Activated CD4-positive, alpha-beta T cell treated with anti-CD3 and anti-CD28 coated beads, Interleukin-10, Interleukin-2, amounts not matched to agents 100 ng/mL and 50 ng/mL, durations not matched to agents 16 hours and 8 hours (primary cell): ENCODE data around the gene ZNF365.
A peak's percentile ranks its signal among the peaks of the same experiment; 100 is the strongest.
"Not testable (repeated sequence)": the region's sequence is repeated elsewhere in the genome, so short reads cannot be mapped to it uniquely, and the experiment has no call there.

ENCODE experiments used
- DNase-seq: peaks from one replicate; pipeline ENCODE4 v3.0.0-alpha.2; 2020

The ZNF365 gene

GRCh38 chr10:62373995-62374861 lies at the start of gene ZNF365:
Gene ZNF365 (plus strand): TSS chr10:62374369. CDS start chr10:62376194, 1,825 bp downstream.
- DNase-seq: peak; percentile 41

DNA sequence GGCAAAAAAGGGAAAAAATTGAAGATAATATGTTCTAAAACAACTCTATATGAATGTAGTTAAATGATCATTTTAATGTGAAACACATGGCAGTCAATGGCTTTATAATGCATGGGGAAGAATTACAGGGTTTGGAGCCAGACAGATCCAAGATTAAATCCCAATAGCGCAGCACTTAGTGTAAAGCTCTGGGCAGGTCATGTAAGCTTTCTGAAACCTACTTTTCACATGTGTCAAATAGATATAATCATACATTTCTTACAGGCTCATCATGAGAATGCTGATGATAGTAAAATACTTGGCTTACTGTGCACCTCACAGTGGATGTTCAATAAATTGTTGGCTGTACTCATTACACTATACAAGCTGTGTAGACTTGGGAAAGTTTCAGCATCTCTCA lies 48.0 kb upstream of the ZNF365 start:
- DNase-seq: no peak

GRCh38 chr10:62327885-62328284 lies 46.3 kb upstream of the ZNF365 start:
- DNase-seq: no peak

GRCh38 chr10:62330213-62330612 lies 44.0 kb upstream of the ZNF365 start:
- no peak for DNase-seq

GRCh38 chr10:62332406-62332805 lies 41.8 kb upstream of the ZNF365 start:
- DNase-seq: no peak

- DNase-seq: no peak
These were observed 40.9 kb upstream of the ZNF365 start for GRCh38 chr10:62333135-62333889.

DNA sequence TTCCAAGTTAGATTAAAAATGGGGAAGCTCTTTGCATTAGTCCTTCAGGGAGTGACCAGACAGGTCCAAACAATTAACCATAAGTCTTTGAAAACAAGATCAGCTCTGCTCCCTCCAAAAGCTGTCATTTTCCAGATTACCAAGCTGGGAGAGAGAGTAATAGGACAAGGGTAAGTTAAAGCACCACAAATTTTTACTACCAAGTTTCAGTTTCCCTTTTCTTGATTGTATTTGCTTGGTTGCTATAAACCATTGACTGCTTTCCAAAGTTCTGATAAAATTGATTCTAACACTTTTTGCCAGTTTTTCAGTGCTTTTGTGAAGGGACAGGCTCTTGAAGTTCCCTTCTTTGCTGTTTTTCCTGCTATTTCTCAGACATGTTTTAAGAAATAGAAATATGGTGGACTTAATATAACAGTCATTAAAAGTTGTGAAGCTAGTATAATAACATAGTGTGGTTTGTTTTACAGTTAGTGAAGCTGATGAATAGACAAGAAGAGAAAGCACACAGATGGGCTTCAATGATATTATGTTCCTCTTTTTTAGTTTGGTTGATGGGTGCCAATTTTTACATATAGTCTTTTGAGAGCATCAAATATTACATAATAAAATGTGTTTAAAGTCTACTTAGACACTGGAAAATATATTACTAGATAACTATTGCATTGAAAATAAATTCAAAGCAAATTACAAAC lies 40.0 kb upstream of the ZNF365 start:
- no peak for DNase-seq

DNA sequence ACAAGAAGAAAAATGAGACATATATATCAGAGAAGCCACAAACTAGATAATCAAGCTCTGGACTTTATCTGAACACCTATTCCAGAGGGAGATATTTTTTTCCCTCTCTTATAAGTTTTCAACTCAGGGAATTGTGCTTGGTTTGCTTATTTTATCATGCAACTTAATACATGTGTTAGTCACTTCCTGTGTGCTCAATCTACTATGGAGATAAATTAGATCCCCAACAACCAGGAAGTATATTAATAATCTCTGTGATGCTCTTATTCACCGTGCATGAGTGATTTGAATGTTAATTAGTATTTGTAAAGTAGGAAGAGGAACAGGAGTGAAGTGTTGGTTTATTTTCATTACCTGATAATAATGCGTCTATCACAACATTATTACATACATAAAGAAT lies 38.8 kb upstream of the ZNF365 start:
- DNase-seq: no peak

- no peak for DNase-seq
These were observed 37.8 kb upstream of the ZNF365 start for GRCh38 chr10:62336404-62336803.

- no peak for DNase-seq
These were observed 32.8 kb upstream of the ZNF365 start for GRCh38 chr10:62341419-62341818.

- DNase-seq: no peak
These were observed 31.2 kb upstream of the ZNF365 start for GRCh38 chr10:62343000-62343399.

GRCh38 chr10:62348029-62348428 lies 26.1 kb upstream of the ZNF365 start:
- DNase-seq: no peak

GRCh38 chr10:62352356-62352970 lies 21.7 kb upstream of the ZNF365 start:
- peak; percentile 6 for DNase-seq

DNA sequence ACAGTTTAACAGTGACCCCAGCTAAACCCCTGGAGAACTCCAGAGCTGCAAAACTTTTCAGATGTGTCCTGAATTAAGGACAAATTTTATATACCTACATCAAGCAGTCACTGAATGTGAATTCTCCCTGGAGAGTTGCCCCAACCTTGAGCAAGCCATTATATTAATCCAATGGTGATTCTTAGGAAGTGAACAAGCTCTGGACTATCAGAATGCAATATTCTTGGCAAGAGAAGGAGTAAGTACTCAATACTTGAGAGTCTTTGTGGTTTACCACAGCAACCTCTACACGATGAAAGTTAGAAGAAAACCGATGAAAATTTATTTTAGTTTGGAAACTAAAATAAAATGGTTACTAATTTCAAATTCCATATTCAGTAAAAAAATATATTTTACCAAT lies 19.3 kb upstream of the ZNF365 start:
- no peak for DNase-seq

DNA sequence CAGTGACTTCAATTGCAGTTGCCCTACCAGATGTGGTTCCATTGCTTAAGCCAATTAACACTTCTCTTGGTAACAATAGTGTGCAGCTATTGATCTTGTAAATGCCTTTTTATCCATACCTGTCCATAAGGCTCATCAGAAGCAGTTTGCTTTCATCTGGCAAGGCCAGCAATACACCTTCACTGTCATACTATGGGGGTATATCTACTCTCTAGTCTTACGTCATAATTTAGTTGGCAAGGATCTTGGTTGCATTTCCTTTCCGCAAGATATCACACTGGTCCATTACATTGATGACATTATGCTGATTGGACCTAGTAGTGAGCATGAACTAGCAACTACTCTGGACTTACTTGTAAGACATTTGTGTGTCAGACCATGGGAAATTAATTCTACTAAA lies 17.7 kb upstream of the ZNF365 start:
- no peak for DNase-seq

DNA sequence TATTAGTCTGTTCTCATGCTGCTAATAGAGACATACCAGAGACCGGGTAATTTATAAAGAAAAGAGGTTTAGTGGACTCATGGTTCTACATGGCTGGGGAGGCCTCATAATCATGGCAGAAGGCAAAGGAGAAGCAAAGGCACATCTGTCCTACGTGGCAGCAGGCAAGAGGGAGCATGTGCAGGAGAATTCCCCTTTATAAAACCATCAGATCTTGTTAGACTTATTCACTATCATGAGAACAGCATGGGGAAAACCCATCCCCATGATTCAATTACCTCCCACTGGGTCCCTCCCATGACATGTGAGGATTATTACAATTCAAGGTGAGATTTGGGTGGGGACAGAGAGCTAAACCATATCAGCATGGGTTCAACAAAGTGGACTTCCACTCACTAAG lies 16.0 kb upstream of the ZNF365 start:
- DNase-seq: not testable (repeated sequence)

DNA sequence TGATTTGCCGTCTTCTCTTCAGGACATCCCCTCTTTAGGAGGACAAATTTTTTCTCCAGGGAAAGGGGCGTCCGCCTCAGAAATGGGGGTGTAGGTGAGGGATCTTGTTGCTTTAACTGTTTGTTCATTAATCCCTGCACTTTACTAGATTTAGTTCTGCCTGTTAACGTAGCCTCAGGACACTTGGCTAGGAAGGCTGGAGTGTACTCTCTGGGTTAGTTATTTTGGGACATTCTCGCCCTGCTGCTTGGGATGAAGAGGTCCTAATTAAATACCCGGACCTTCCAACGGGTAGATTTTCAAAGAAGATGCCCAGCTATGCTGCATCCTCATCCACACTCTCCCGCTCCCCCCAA lies 552 bp upstream of the ZNF365 start:
- no peak for DNase-seq

DNA sequence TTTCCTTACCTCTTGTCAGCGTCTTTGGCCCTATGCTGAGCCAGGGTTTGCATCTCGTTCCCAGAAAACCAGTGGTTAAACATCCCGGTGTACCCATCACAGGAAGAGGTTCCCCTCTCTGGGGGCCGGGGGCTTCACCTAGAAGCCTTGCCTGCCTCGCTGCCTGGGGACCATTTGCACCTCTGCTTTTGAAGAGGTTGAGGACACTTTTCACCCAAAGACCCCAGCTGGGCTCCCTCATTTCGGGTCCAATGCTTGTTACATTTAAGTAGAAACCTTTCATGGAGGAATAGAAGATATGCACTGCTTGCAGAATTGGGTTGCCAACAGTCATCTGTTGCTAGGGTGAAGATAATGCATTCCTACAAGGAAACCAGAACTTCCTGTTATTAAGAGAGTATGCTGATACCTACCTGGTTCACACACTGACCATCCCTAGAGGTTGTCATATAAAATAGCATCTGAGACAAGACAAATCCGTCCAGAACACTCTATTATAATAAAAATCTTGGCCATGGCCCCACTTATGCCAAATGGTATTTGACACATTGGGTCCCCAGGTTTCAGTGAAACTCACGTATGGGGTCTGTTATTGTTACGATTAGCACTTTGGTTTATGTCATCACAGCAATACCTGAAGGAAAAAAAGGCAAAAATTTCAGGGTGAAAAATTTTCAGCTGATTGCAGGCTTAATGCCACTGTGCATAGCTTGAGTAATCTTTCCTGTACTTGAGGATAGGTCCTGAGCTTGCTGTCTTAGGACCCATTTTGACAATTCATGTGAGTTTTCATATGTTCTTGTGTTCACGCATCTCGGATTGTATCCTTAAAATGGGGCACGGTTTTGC lies 917 bp downstream of the ZNF365 start:
- no peak for DNase-seq

DNA sequence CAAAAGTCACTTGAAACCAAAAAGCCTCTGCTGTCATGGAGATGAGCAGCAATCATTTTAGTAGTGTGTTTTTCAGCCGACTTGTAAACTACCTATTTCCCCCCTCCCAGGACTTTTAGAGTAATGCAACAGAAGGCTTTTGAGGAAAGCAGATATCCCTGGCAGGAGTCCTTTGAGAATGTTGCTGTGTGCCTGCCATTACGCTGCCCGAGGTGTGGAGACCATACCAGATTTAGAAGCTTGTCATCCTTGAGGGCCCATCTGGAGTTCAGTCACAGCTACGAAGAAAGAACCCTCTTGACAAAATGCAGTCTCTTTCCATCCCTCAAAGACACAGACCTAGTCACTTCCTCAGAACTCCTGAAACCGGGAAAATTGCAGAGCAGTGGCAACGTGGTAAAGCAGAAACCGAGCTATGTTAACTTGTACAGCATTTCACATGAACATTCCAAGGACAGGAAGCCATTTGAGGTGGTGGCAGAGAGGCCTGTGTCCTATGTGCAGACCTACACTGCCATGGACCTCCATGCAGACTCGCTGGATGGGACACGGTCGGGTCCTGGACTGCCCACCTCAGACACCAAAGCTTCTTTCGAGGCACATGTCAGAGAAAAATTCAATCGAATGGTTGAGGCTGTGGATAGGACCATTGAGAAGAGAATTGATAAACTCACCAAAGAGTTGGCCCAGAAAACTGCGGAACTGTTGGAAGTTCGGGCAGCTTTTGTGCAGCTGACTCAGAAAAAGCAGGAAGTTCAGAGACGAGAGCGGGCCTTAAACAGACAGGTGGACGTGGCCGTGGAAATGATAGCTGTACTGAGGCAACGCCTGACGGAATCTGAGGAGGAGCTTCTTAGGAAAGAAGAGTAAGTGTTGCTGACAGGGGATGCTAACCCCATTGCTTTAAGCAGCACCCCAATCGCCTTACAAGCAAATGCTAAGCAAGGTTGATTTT lies 2.2 kb downstream of the ZNF365 start:
- DNase-seq: no peak

- DNase-seq: no peak
These were observed 2.9 kb downstream of the ZNF365 start for GRCh38 chr10:62377026-62377415.

- no peak for DNase-seq
These were observed 3.8 kb downstream of the ZNF365 start for GRCh38 chr10:62377966-62378365.
